Adrenal gland (tissue), 5 donors: ENCODE data around the gene NUP85.

ENCODE experiments used
- POLR2A ChIP-seq, 2 donors: fragments of 450-650 bp; IDR thresholded peaks; one replicate each; pipeline ENCODE4 v1.6.1; 2017; ENCODE audit warnings: antibody characterized with exemption in 2 of 2, mild to moderate bottlenecking in 2 of 2, moderate library complexity in 1 of 2
- TF ChIP-seq, protein P1 (sequence below), 6 experiments: fragments of 450-650 bp in 4 of 6; fragments of 200-600 bp in 2 of 6; sonication (generic) in 1 of 6; IDR thresholded peaks; 1 replicate in 5 of 6; 2 replicates in 1 of 6; pipeline versions ENCODE4 v1.5.1 to v1.8.0; 2016 to 2021; ENCODE audit warnings: antibody characterized with exemption in 6 of 6, mild to moderate bottlenecking in 2 of 6, moderate library complexity in 1 of 6
- donor health status: DM: no; HTN: no; CAD: no.

DNA sequence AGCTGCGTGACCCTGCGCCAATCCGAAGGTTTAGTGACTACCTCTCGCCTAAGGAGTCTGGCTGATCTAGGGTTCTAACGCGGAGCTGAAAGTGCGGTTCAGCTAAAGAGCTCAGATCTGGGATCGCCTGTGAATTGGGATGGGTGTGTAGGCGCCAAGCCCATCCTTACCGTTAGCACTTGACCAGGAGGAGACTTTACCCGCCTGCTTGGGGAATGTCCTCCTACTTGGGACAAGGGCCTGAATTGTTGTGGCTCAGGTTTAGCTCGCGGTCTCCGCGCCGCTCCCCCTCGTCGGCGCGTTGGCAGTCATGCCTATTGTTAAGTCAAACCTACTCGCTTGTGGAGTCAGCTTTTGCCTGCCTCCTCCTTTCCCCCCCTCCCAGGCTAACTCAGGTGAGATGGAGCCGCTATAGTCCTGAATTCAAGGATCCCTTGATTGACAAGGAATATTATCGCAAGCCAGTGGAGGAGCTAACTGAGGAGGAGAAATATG lies 56.7 kb downstream of the NUP85 start:
- TF ChIP-seq, protein P1, sequence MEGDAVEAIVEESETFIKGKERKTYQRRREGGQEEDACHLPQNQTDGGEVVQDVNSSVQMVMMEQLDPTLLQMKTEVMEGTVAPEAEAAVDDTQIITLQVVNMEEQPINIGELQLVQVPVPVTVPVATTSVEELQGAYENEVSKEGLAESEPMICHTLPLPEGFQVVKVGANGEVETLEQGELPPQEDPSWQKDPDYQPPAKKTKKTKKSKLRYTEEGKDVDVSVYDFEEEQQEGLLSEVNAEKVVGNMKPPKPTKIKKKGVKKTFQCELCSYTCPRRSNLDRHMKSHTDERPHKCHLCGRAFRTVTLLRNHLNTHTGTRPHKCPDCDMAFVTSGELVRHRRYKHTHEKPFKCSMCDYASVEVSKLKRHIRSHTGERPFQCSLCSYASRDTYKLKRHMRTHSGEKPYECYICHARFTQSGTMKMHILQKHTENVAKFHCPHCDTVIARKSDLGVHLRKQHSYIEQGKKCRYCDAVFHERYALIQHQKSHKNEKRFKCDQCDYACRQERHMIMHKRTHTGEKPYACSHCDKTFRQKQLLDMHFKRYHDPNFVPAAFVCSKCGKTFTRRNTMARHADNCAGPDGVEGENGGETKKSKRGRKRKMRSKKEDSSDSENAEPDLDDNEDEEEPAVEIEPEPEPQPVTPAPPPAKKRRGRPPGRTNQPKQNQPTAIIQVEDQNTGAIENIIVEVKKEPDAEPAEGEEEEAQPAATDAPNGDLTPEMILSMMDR (IDR thresholded peaks at IDR 0.05), result no peak
- no peak for TF ChIP-seq POLR2A (IDR thresholded peaks at IDR 0.05)
